GM10847 (cell line): Measurements from ENCODE around the gene DAPK1.

Source experiments
- POLR2A ChIP-seq: IDR thresholded peaks from 2 replicates; pipeline ENCODE4 v1.6.1; 2011; ENCODE audit not compliant: insufficient read length; ENCODE audit errors: extremely low read depth

DAPK1 gene

GRCh38 chr9:87611776-87612175 is 114.1 kb downstream of the DAPK1 start:
- TF ChIP-seq POLR2A = no peak

- TF ChIP-seq POLR2A = no peak
Measured at GRCh38 chr9:87612536-87612935, 114.9 kb downstream of the DAPK1 start.

GRCh38 chr9:87613265-87614111 is 115.8 kb downstream of the DAPK1 start:
- TF ChIP-seq POLR2A = no peak

- TF ChIP-seq POLR2A = no peak
Measured at GRCh38 chr9:87614397-87614796, 116.7 kb downstream of the DAPK1 start.

GRCh38 chr9:87615136-87615535 is 117.5 kb downstream of the DAPK1 start:
- TF ChIP-seq POLR2A = no peak

- no peak for TF ChIP-seq POLR2A
Measured at GRCh38 chr9:87615547-87616148, 118.0 kb downstream of the DAPK1 start.

GRCh38 chr9:87618226-87618625 is 120.6 kb downstream of the DAPK1 start:
- no peak for TF ChIP-seq POLR2A

- no peak for TF ChIP-seq POLR2A
Measured at GRCh38 chr9:87618931-87619330, 121.3 kb downstream of the DAPK1 start.

- TF ChIP-seq POLR2A = no peak
Measured at GRCh38 chr9:87619346-87619745, 121.7 kb downstream of the DAPK1 start.

GRCh38 chr9:87620731-87621322 is 123.2 kb downstream of the DAPK1 start:
- TF ChIP-seq POLR2A = no peak

- TF ChIP-seq POLR2A = no peak
Measured at GRCh38 chr9:87622098-87622497, 124.4 kb downstream of the DAPK1 start.

GRCh38 chr9:87622923-87623322 is 125.3 kb downstream of the DAPK1 start:
- no peak for TF ChIP-seq POLR2A

- TF ChIP-seq POLR2A = no peak
Measured at GRCh38 chr9:87628346-87628745, 130.7 kb downstream of the DAPK1 start.

- no peak for TF ChIP-seq POLR2A
Measured at GRCh38 chr9:87629104-87629503, 131.4 kb downstream of the DAPK1 start.

GRCh38 chr9:87630266-87630665 is 132.6 kb downstream of the DAPK1 start:
- no peak for TF ChIP-seq POLR2A

- TF ChIP-seq POLR2A = no peak
Measured at GRCh38 chr9:87630846-87631245, 133.2 kb downstream of the DAPK1 start.
